ENCODE results near the gene IQGAP2.
A peak's percentile ranks its signal among the peaks of the same experiment; 100 is the strongest.
"Not testable (repeated sequence)": the region's sequence is repeated elsewhere in the genome, so short reads cannot be mapped to it uniquely, and the experiment has no call there.

Gene IQGAP2

GRCh38 chr5:76535577-76535976 lies 132.5 kb downstream of the IQGAP2 start:
- no peak for DNase-seq (ENCODE audit: low read depth in 1 of 2, low spot score in 1 of 2)

- no peak for DNase-seq (ENCODE audit: low read depth in 1 of 2, low spot score in 1 of 2)
Measured at GRCh38 chr5:76537073-76537543, 134.0 kb downstream of the IQGAP2 start.

- no peak for DNase-seq (ENCODE audit: low read depth in 1 of 2, low spot score in 1 of 2)
Measured at GRCh38 chr5:76542241-76542640, 139.2 kb downstream of the IQGAP2 start.

- peak; percentile 21 to 42 for DNase-seq (ENCODE audit: low read depth in 1 of 2, low spot score in 1 of 2)
Measured at GRCh38 chr5:76542887-76543690, 140.0 kb downstream of the IQGAP2 start.

GRCh38 chr5:76544268-76544926 lies 141.3 kb downstream of the IQGAP2 start:
- peak in 1 of 2 donors; percentile 39 for DNase-seq (ENCODE audit: low read depth in 1 of 2, low spot score in 1 of 2)

- DNase-seq (ENCODE audit: low read depth in 1 of 2, low spot score in 1 of 2) = no peak
Measured at GRCh38 chr5:76545184-76545583, 142.1 kb downstream of the IQGAP2 start.

GRCh38 chr5:76546497-76547102 lies 143.5 kb downstream of the IQGAP2 start:
- no peak for DNase-seq (ENCODE audit: low read depth in 1 of 2, low spot score in 1 of 2)

GRCh38 chr5:76547242-76547890 lies 144.3 kb downstream of the IQGAP2 start:
- DNase-seq (ENCODE audit: low read depth in 1 of 2, low spot score in 1 of 2) = peak in 1 of 2 donors; percentile 16

GRCh38 chr5:76547891-76548524 lies 144.9 kb downstream of the IQGAP2 start:
- no peak for DNase-seq (ENCODE audit: low read depth in 1 of 2, low spot score in 1 of 2)

GRCh38 chr5:76548525-76549229 lies 145.6 kb downstream of the IQGAP2 start:
- DNase-seq (ENCODE audit: low read depth in 1 of 2, low spot score in 1 of 2) = no peak

GRCh38 chr5:76550881-76551280 lies 147.8 kb downstream of the IQGAP2 start:
- not testable (repeated sequence) for DNase-seq (ENCODE audit: low read depth in 1 of 2, low spot score in 1 of 2)

GRCh38 chr5:76552546-76552945 lies 149.5 kb downstream of the IQGAP2 start:
- no peak for DNase-seq (ENCODE audit: low read depth in 1 of 2, low spot score in 1 of 2)

GRCh38 chr5:76553251-76553650 lies 150.2 kb downstream of the IQGAP2 start:
- no peak for DNase-seq (ENCODE audit: low read depth in 1 of 2, low spot score in 1 of 2)

- DNase-seq (ENCODE audit: low read depth in 1 of 2, low spot score in 1 of 2) = no peak
Measured at GRCh38 chr5:76555114-76555513, 152.0 kb downstream of the IQGAP2 start.

GRCh38 chr5:76555717-76556116 lies 152.6 kb downstream of the IQGAP2 start:
- no peak for DNase-seq (ENCODE audit: low read depth in 1 of 2, low spot score in 1 of 2)

GRCh38 chr5:76556511-76557221 lies 153.6 kb downstream of the IQGAP2 start:
- DNase-seq (ENCODE audit: low read depth in 1 of 2, low spot score in 1 of 2) = no peak

- DNase-seq (ENCODE audit: low read depth in 1 of 2, low spot score in 1 of 2) = no peak
Measured at GRCh38 chr5:76560952-76561891, 158.1 kb downstream of the IQGAP2 start.

GRCh38 chr5:76561959-76562358 lies 158.9 kb downstream of the IQGAP2 start:
- DNase-seq (ENCODE audit: low read depth in 1 of 2, low spot score in 1 of 2) = no peak

- no peak for DNase-seq (ENCODE audit: low read depth in 1 of 2, low spot score in 1 of 2)
Measured at GRCh38 chr5:76565009-76565408, 161.9 kb downstream of the IQGAP2 start.
